ENCODE data around the gene ARAP1.
A peak's percentile ranks its signal among the peaks of the same experiment; 100 is the strongest.

ARAP1 gene

DNA sequence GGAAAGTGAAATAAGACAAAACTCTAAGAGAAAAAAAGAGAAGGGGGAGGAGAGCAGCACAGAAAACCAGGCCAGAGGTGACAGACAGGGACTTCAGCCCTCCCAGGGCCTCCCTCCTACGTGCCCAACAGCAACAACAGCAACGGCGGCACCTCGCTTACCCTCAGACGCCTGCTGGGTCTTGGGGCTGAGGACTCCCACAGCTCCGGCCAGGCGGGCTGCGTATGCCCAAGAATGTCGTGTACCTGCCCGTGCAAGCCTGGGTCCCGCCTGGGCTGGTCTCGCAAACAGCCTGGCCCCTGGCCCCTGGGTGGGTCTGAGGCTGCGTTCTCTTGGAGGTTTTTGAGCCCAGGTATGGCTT, 30.5 kb downstream of the ARAP1 start:
- peak in 1 of 2 experiments; percentile 37 for DNase-seq (ENCODE audit: low read depth in 1 of 2, low spot score in 1 of 2)
- TF ChIP-seq POLR2AphosphoS5 (IDR thresholded peaks at IDR 0.05; ENCODE audit: low read depth) (no peak), GABPA (IDR thresholded peaks at IDR 0.05; ENCODE audit: low read depth) (no peak), SPI1 (IDR thresholded peaks at IDR 0.05; ENCODE audit: borderline replicate concordance, low read depth) (no peak)
- TF ChIP-seq, protein P1, sequence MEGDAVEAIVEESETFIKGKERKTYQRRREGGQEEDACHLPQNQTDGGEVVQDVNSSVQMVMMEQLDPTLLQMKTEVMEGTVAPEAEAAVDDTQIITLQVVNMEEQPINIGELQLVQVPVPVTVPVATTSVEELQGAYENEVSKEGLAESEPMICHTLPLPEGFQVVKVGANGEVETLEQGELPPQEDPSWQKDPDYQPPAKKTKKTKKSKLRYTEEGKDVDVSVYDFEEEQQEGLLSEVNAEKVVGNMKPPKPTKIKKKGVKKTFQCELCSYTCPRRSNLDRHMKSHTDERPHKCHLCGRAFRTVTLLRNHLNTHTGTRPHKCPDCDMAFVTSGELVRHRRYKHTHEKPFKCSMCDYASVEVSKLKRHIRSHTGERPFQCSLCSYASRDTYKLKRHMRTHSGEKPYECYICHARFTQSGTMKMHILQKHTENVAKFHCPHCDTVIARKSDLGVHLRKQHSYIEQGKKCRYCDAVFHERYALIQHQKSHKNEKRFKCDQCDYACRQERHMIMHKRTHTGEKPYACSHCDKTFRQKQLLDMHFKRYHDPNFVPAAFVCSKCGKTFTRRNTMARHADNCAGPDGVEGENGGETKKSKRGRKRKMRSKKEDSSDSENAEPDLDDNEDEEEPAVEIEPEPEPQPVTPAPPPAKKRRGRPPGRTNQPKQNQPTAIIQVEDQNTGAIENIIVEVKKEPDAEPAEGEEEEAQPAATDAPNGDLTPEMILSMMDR (IDR thresholded peaks at IDR 0.05; ENCODE audit: insufficient read depth, low read length), result no peak
- TF ChIP-seq, protein P2, sequence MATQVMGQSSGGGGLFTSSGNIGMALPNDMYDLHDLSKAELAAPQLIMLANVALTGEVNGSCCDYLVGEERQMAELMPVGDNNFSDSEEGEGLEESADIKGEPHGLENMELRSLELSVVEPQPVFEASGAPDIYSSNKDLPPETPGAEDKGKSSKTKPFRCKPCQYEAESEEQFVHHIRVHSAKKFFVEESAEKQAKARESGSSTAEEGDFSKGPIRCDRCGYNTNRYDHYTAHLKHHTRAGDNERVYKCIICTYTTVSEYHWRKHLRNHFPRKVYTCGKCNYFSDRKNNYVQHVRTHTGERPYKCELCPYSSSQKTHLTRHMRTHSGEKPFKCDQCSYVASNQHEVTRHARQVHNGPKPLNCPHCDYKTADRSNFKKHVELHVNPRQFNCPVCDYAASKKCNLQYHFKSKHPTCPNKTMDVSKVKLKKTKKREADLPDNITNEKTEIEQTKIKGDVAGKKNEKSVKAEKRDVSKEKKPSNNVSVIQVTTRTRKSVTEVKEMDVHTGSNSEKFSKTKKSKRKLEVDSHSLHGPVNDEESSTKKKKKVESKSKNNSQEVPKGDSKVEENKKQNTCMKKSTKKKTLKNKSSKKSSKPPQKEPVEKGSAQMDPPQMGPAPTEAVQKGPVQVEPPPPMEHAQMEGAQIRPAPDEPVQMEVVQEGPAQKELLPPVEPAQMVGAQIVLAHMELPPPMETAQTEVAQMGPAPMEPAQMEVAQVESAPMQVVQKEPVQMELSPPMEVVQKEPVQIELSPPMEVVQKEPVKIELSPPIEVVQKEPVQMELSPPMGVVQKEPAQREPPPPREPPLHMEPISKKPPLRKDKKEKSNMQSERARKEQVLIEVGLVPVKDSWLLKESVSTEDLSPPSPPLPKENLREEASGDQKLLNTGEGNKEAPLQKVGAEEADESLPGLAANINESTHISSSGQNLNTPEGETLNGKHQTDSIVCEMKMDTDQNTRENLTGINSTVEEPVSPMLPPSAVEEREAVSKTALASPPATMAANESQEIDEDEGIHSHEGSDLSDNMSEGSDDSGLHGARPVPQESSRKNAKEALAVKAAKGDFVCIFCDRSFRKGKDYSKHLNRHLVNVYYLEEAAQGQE (IDR thresholded peaks at IDR 0.05; ENCODE audit: insufficient replicate concordance, low read depth), result no peak
- Histone ChIP-seq H3K27me3 (ENCODE audit: insufficient read depth, poor library complexity, severe bottlenecking) (no peaks in the 10 kb centered on the region), H3K4me3 (replicated peaks; ENCODE audit: insufficient read depth, low read length) (peak overlapping the region; percentile 51), H3K27ac (replicated peaks) (peak overlapping the region; percentile 83)

DNA sequence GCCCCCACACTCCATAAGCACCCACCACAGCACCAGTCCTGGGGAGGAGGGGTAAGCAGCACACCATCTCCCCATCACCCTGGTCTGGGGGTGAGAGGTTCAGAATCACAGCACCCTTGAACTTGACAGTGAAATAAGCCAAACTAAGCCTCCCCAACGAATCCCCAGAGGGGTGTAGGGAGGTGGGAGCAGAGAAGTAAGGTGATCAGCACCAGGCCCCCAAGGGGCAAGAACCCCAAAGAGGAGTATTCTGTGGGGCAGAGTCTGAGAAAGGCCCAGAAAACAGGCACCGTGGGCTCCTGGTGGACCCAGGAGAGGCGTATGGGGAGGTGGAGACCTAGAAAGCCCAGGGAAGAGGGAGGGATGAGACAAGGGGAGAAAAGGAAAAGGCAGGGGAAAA, 30.9 kb downstream of the ARAP1 start:
- TF ChIP-seq, protein P2 (IDR thresholded peaks at IDR 0.05; ENCODE audit: insufficient replicate concordance, low read depth), result no peak
- no peak for DNase-seq (ENCODE audit: low read depth in 1 of 2, low spot score in 1 of 2)
- Histone ChIP-seq H3K27me3 (ENCODE audit: insufficient read depth, poor library complexity, severe bottlenecking) (no peaks in the 10 kb centered on the region), H3K27ac (replicated peaks) (peak overlapping the region; percentile 83), H3K4me3 (replicated peaks; ENCODE audit: insufficient read depth, low read length) (peak overlapping the region; percentile 51)

DNA sequence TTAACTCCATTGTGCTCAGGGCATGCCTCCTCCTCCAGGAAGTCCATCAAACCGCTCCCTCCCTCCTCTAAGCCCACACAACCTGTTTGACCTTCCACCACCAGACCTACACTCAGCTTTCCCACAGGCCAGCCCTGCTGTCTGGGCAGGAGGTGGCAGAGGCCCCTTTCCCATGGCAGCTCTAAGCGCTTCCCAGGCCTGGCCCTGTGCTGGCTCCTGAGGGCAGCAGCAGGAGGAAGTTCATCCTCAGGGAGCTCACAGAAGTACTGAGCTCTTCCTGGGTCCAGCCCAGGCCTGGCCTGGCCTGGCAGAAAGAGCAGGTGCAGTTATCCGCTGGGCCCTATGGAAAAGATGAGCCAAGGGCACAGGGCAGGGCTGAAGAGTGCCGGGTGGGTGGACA, 31.4 kb downstream of the ARAP1 start:
- peak overlapping the region; percentile 83 for H3K27ac ChIP-seq (replicated peaks)
- H3K27me3 ChIP-seq (ENCODE audit: insufficient read depth, poor library complexity, severe bottlenecking), result no peaks in the 10 kb centered on the region
- no peak for DNase-seq (ENCODE audit: low read depth in 1 of 2, low spot score in 1 of 2)
- TF ChIP-seq, protein P2 (IDR thresholded peaks at IDR 0.05; ENCODE audit: insufficient replicate concordance, low read depth), result no peak
- TF ChIP-seq GABPA (IDR thresholded peaks at IDR 0.05; ENCODE audit: low read depth) (no peak), SPI1 (IDR thresholded peaks at IDR 0.05; ENCODE audit: borderline replicate concordance, low read depth) (no peak), POLR2AphosphoS5 (IDR thresholded peaks at IDR 0.05; ENCODE audit: low read depth) (no peak)
- peak overlapping the region; percentile 51 for H3K4me3 ChIP-seq (replicated peaks; ENCODE audit: insufficient read depth, low read length)

DNA sequence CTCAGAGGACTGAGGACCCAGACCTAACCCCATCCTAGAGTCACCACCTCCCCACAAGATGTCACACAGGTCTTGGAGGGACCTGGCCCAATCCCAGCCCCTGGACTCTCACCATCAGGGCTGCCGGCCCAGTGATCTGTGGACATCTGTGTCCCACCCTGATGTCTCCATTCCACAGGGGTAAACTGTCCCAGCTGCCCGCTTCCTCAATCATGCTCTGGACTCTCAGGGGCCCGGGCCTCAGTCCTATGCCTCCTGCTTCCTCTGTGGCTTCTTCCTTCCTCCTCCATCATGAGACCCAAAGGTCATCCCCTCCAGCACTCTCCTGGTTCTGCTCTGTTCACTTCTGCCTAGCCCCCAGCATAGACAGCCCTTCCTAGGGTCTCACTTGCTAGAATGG, 32.2 kb downstream of the ARAP1 start:
- DNase-seq (ENCODE audit: low read depth in 1 of 2, low spot score in 1 of 2), result peak in 1 of 2 experiments; percentile 51
- H3K27ac ChIP-seq (replicated peaks), result peak overlapping the region; percentile 83
- no peaks in the 10 kb centered on the region for H3K27me3 ChIP-seq (ENCODE audit: insufficient read depth, poor library complexity, severe bottlenecking)
- H3K4me3 ChIP-seq (replicated peaks; ENCODE audit: insufficient read depth, low read length), result peak overlapping the region; percentile 51
- TF ChIP-seq SPI1 (IDR thresholded peaks at IDR 0.05; ENCODE audit: borderline replicate concordance, low read depth) (peak; percentile 53; the same call in 1 of the 2 replicates), POLR2AphosphoS5 (IDR thresholded peaks at IDR 0.05; ENCODE audit: low read depth) (no peak)

- DNase-seq (ENCODE audit: low read depth in 1 of 2, low spot score in 1 of 2), result no peak
- Histone ChIP-seq H3K4me3 (replicated peaks; ENCODE audit: insufficient read depth, low read length) (peak overlapping the region; percentile 51), H3K27me3 (ENCODE audit: insufficient read depth, poor library complexity, severe bottlenecking) (no peaks in the 10 kb centered on the region), H3K27ac (replicated peaks) (peak overlapping the region; percentile 22)
- TF ChIP-seq SPI1 (IDR thresholded peaks at IDR 0.05; ENCODE audit: borderline replicate concordance, low read depth) (no peak), POLR2AphosphoS5 (IDR thresholded peaks at IDR 0.05; ENCODE audit: low read depth) (no peak), GABPA (IDR thresholded peaks at IDR 0.05; ENCODE audit: low read depth) (no peak)
- TF ChIP-seq, protein P2 (IDR thresholded peaks at IDR 0.05; ENCODE audit: insufficient replicate concordance, low read depth), result no peak
- TF ChIP-seq, protein P1 (IDR thresholded peaks at IDR 0.05; ENCODE audit: insufficient read depth, low read length), result no peak
Measured at GRCh38 chr11:72719551-72719950, 32.7 kb downstream of the ARAP1 start.
